ENCODE results near the gene CSF2RB.

CSF2RB gene

DNA sequence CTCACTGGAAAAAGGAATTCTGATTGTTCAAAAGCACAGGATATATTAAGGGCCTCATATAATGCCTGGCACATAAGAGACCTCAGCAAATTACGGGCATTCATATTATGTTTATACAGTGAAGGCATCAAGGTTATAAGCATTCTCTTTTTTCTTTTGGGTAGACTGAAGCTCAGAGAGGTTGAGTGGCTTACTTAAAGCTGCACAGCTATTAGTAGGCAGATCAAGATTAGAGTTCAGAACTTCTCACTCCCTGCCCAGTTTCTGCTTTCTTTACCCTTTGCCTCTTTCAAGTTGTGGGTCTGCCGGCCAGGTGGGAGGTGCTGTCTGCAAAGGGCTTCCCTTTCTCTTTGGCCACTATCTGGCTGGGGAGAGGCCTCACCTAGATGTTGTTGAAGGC, 18.0 kb downstream of the CSF2RB start:
- H3K27me3 ChIP-seq (ENCODE audit: insufficient read depth, low read length, poor library complexity), result no peaks in the 10 kb centered on the region
- H3K4me3 ChIP-seq (ENCODE audit: low read depth in 1 of 2, low read length in 2 of 2), result no peak overlapping the region
- H3K27ac ChIP-seq (ENCODE audit: low read length), result no peak overlapping the region
- H2AFZ ChIP-seq (ENCODE audit: low read depth, low read length), result no peak overlapping the region
- no peaks in the 10 kb centered on the region for H3K36me3 ChIP-seq (ENCODE audit: insufficient read depth, low read length)
- H3K9me3 ChIP-seq (ENCODE audit: insufficient read depth, low read length, severe bottlenecking), result no peaks in the 10 kb centered on the region
- H3K4me1 ChIP-seq (ENCODE audit: insufficient read depth, low read length), result no peaks in the 10 kb centered on the region
- H4K20me1 ChIP-seq (ENCODE audit: insufficient read depth, low read length), result 0 out of 2 replicates have a peak, but pooled peaks cover 2% of the 10 kb centered on the region
- no peak for DNase-seq
- ATAC-seq (ENCODE audit: insufficient read depth, low read depth), result no peak
- H3K9ac ChIP-seq (ENCODE audit: low read depth, low read length), result no peak overlapping the region
- TF ChIP-seq, protein P1, sequence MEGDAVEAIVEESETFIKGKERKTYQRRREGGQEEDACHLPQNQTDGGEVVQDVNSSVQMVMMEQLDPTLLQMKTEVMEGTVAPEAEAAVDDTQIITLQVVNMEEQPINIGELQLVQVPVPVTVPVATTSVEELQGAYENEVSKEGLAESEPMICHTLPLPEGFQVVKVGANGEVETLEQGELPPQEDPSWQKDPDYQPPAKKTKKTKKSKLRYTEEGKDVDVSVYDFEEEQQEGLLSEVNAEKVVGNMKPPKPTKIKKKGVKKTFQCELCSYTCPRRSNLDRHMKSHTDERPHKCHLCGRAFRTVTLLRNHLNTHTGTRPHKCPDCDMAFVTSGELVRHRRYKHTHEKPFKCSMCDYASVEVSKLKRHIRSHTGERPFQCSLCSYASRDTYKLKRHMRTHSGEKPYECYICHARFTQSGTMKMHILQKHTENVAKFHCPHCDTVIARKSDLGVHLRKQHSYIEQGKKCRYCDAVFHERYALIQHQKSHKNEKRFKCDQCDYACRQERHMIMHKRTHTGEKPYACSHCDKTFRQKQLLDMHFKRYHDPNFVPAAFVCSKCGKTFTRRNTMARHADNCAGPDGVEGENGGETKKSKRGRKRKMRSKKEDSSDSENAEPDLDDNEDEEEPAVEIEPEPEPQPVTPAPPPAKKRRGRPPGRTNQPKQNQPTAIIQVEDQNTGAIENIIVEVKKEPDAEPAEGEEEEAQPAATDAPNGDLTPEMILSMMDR (IDR thresholded peaks at IDR 0.05; ENCODE audit: borderline replicate concordance, extremely low read depth, low read length, poor library complexity, severe bottlenecking), result no peak
- H3K4me2 ChIP-seq (ENCODE audit: insufficient read depth, low read length), result no peak overlapping the region
- no peaks in the 10 kb centered on the region for H3K79me2 ChIP-seq (ENCODE audit: insufficient read depth, low read length)

DNA sequence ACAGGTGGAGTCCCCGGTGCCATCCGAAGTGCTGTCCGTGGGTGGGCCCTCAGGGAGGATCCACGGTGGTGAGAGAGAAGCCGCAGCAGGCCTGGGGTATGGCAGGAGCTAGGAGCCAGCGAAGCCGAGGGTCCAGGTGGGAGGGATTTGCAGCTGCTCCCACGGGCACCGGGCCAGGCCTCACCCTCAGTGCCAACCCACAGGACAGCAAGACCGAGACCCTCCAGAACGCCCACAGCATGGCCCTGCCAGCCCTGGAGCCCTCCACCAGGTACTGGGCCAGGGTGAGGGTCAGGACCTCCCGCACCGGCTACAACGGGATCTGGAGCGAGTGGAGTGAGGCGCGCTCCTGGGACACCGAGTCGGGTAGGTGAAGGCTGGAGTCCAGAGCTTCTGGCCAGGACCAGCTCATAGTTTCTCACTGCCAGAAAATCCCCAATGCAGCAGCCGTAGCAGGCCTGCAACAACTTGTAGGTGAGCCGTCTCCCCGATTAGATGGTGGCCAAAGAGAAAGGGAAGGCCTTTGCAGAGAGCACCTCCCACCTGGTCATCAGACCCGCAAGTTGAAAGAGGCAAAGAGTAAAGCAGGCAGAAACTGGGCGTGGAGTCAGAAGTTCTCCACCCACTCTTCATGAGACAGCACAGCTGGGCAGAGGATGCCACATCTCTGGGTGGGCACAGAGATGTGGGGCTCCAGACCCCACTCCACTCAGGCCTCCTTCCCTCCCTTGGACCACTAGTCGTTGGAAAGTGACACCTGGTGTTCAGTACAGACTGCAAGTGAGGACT, 20.4 kb downstream of the CSF2RB start:
- Histone ChIP-seq H3K27me3 (ENCODE audit: insufficient read depth, low read length, poor library complexity) (no peaks in the 10 kb centered on the region), H3K4me3 (ENCODE audit: low read depth in 1 of 2, low read length in 2 of 2) (no peak overlapping the region), H3K9ac (ENCODE audit: low read depth, low read length) (no peak overlapping the region), H3K9me3 (ENCODE audit: insufficient read depth, low read length, severe bottlenecking) (no peaks in the 10 kb centered on the region), H3K36me3 (ENCODE audit: insufficient read depth, low read length) (no peaks in the 10 kb centered on the region), H3K79me2 (ENCODE audit: insufficient read depth, low read length) (no peaks in the 10 kb centered on the region), H3K4me2 (ENCODE audit: insufficient read depth, low read length) (no peak overlapping the region), H2AFZ (ENCODE audit: low read depth, low read length) (no peak overlapping the region), H3K4me1 (ENCODE audit: insufficient read depth, low read length) (no peaks in the 10 kb centered on the region), H3K27ac (ENCODE audit: low read length) (no peak overlapping the region), H4K20me1 (ENCODE audit: insufficient read depth, low read length) (no peaks in the 10 kb centered on the region)
- ATAC-seq (ENCODE audit: insufficient read depth, low read depth) (no peak), DNase-seq (no peak)
- TF ChIP-seq, protein P1 (IDR thresholded peaks at IDR 0.05; ENCODE audit: borderline replicate concordance, extremely low read depth, low read length, poor library complexity, severe bottlenecking), result no peak
- TF ChIP-seq EZH2 (IDR thresholded peaks at IDR 0.05; ENCODE audit: borderline replicate concordance, low read depth, low read length, severe bottlenecking), result no peak

DNA sequence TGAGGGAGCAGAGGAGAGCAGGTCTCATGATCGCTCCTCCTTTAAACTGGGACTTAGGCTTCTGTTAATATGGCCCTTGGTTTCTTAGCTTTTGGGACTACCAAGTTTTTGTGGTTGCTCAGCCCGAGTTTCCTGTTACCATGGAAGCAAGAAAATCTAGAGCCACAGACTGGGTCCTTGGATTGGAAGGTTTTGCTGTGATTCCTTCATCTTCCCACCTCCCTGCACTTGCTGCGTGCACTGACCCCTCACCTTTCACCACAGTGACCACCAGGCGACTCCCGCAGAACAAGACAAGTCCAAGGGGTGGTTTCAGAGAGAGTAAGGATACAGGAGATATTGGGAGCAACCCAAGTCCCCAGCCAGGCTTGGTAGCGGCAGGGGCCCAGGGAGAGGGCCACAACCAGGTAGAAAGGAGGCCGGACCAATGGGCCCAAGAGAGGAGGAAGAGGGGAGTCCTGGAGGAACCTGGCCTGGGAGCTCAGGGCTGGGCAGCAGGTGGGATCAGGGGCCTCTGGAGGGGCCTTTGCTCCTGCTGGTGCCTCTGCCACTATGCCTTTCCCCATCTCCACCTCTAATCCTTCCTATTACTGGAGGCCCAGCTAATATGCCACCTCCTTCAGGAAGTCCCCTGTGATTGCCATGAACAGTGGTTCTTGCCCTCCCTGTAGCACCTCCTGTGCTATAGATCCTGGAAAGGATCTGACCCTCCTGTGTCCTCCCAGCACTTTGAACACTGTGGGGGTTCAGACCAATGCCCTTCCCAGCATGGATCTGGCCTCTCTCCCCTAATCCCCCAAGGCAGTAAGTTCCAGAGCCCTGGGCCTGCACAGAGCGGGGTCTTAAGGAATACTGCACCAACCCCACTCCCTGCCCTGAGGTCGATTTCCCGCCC, 21.2 kb downstream of the CSF2RB start:
- no peak for DNase-seq
- Histone ChIP-seq H3K79me2 (ENCODE audit: insufficient read depth, low read length) (no peaks in the 10 kb centered on the region), H3K9ac (ENCODE audit: low read depth, low read length) (no peak overlapping the region), H3K36me3 (ENCODE audit: insufficient read depth, low read length) (no peaks in the 10 kb centered on the region), H3K9me3 (ENCODE audit: insufficient read depth, low read length, severe bottlenecking) (no peaks in the 10 kb centered on the region), H3K4me3 (ENCODE audit: low read depth in 1 of 2, low read length in 2 of 2) (no peak overlapping the region), H2AFZ (ENCODE audit: low read depth, low read length) (no peak overlapping the region), H3K4me2 (ENCODE audit: insufficient read depth, low read length) (no peak overlapping the region), H3K27me3 (ENCODE audit: insufficient read depth, low read length, poor library complexity) (no peaks in the 10 kb centered on the region), H3K4me1 (ENCODE audit: insufficient read depth, low read length) (no peaks in the 10 kb centered on the region), H3K27ac (ENCODE audit: low read length) (no peak overlapping the region), H4K20me1 (ENCODE audit: insufficient read depth, low read length) (no peaks in the 10 kb centered on the region)
- ATAC-seq (ENCODE audit: insufficient read depth, low read depth), result no peak
- TF ChIP-seq, protein P1 (IDR thresholded peaks at IDR 0.05; ENCODE audit: borderline replicate concordance, extremely low read depth, low read length, poor library complexity, severe bottlenecking), result no peak
- TF ChIP-seq EZH2 (IDR thresholded peaks at IDR 0.05; ENCODE audit: borderline replicate concordance, low read depth, low read length, severe bottlenecking), result no peak
